Measurements from ENCODE around the gene ACER1. TPM values are rescaled to one million over a fixed set of nuclear protein-coding genes. Genes with fewer than 3 reads are reported as not detected.
"Not testable (repeated sequence)": the region's sequence is repeated elsewhere in the genome, so short reads cannot be mapped to it uniquely, and the experiment has no call there.

ACER1 gene
- polyA plus RNA-seq, 1 of the 3 experiments (the other 2 are of a cell fraction): not detected

GRCh38 chr19:6322284-6322683, 11.1 kb downstream of the ACER1 start (continued):
- TF ChIP-seq TAF1 (IDR thresholded peaks at IDR 0.05; ENCODE audit: borderline replicate concordance, low read depth, low read length) (no peak), TEAD4 (IDR thresholded peaks at IDR 0.05; ENCODE audit: borderline replicate concordance, insufficient read depth) (no peak), TCF12 (IDR thresholded peaks at IDR 0.05) (no peak), NRF1 (IDR thresholded peaks at IDR 0.05; ENCODE audit: low read depth, low read length) (no peak), MEF2A (IDR thresholded peaks at IDR 0.05; ENCODE audit: borderline replicate concordance, low read depth) (no peak)

GRCh38 chr19:6319376-6319775, 14.0 kb downstream of the ACER1 start:
- no peak for DNase-seq
- ChIA-PET CTCF (interaction anchor here (0.8 to 1.4 kb wide), 2 partner anchors 19 to 271 kb away, joined by 3 read pairs; no protein-coding TSS in a partner anchor), POLR2A (no interaction called here)
- Histone ChIP-seq H3K4me1 (ENCODE audit: control insufficient read depth in 1 of 2, insufficient read depth in 2 of 2, low read depth in 1 of 2, low read length in 1 of 2) (no peaks in the 10 kb centered on the region), H3K27me3 (ENCODE audit: insufficient read depth) (peaks cover 38% of the 10 kb centered on the region), H3K79me2 (ENCODE audit: insufficient read depth) (no peaks in the 10 kb centered on the region), H4K20me1 (ENCODE audit: insufficient read depth) (no peaks in the 10 kb centered on the region), H3K4me2 (no peak overlapping the region), H3K9me3 (no peaks in the 10 kb centered on the region), H2AFZ (ENCODE audit: low read depth) (no peak overlapping the region), H3K4me3 (ENCODE audit: low read depth in 2 of 2, low read length in 1 of 2) (no peak overlapping the region), H3K36me3 (replicated peaks in 1 of 2; ENCODE audit: control insufficient read depth in 1 of 2, insufficient read depth in 2 of 2, low read length in 1 of 2) (no peaks in the 10 kb centered on the region), H3K9me2 (no peaks in the 10 kb centered on the region), H3F3A (replicated peaks; ENCODE audit: insufficient read depth) (no peaks in the 10 kb centered on the region), H3K9ac (no peak overlapping the region), H3K27ac (ENCODE audit: low read depth in 2 of 2, low read length in 1 of 2) (no peak overlapping the region)
- WGBS (ENCODE audit: low lambda C conversion rate): 0% methylated on average over 3 of the region's 4 CpGs
- no peak for TF ChIP-seq EP300 (IDR thresholded peaks at IDR 0.05; ENCODE audit: borderline replicate concordance in 1 of 2, low read depth in 1 of 2, low read length in 1 of 2)
- no peak for TF ChIP-seq YY1 (IDR thresholded peaks at IDR 0.05; ENCODE audit: low read depth)
- no peak for TF ChIP-seq GABPA (IDR thresholded peaks at IDR 0.05; ENCODE audit: low read depth)

GRCh38 chr19:6318772-6319171, 14.6 kb downstream of the ACER1 start:
- ChIA-PET CTCF (interaction anchor here (1.4 kb wide), 1 partner anchor 19 kb away, joined by 3 read pairs; no protein-coding TSS in a partner anchor), POLR2A (no interaction called here)
- Histone ChIP-seq H3K9me3 (no peaks in the 10 kb centered on the region), H3F3A (replicated peaks; ENCODE audit: insufficient read depth) (no peaks in the 10 kb centered on the region), H3K27ac (ENCODE audit: low read depth in 2 of 2, low read length in 1 of 2) (no peak overlapping the region), H3K27me3 (ENCODE audit: insufficient read depth) (peaks cover 32% of the 10 kb centered on the region), H3K4me1 (ENCODE audit: control insufficient read depth in 1 of 2, insufficient read depth in 2 of 2, low read depth in 1 of 2, low read length in 1 of 2) (no peaks in the 10 kb centered on the region), H4K20me1 (ENCODE audit: insufficient read depth) (no peaks in the 10 kb centered on the region), H3K9me2 (no peaks in the 10 kb centered on the region), H3K4me3 (ENCODE audit: low read depth in 2 of 2, low read length in 1 of 2) (no peak overlapping the region), H3K4me2 (no peak overlapping the region), H2AFZ (ENCODE audit: low read depth) (no peak overlapping the region), H3K9ac (no peak overlapping the region), H3K79me2 (ENCODE audit: insufficient read depth) (no peaks in the 10 kb centered on the region), H3K36me3 (replicated peaks in 1 of 2; ENCODE audit: control insufficient read depth in 1 of 2, insufficient read depth in 2 of 2, low read length in 1 of 2) (no peaks in the 10 kb centered on the region)
- 11% methylated on average over 5 of the region's 5 CpGs for WGBS (ENCODE audit: low lambda C conversion rate)
- TF ChIP-seq NRF1 (IDR thresholded peaks at IDR 0.05; ENCODE audit: low read depth, low read length) (no peak), TAF1 (IDR thresholded peaks at IDR 0.05; ENCODE audit: borderline replicate concordance, low read depth, low read length) (no peak), MAX (IDR thresholded peaks at IDR 0.05; ENCODE audit: low read depth) (no peak)
- DNase-seq: no peak

- H3K4me2 ChIP-seq; H3K9me2 ChIP-seq; H3K4me3 ChIP-seq (ENCODE audit: low read depth in 2 of 2, low read length in 1 of 2); CTCF ChIA-PET; H3F3A ChIP-seq (replicated peaks; ENCODE audit: insufficient read depth); H3K36me3 ChIP-seq (replicated peaks in 1 of 2; ENCODE audit: control insufficient read depth in 1 of 2, insufficient read depth in 2 of 2, low read length in 1 of 2); H3K9me3 ChIP-seq; H3K79me2 ChIP-seq (ENCODE audit: insufficient read depth); H4K20me1 ChIP-seq (ENCODE audit: insufficient read depth); DNase-seq; H2AFZ ChIP-seq (ENCODE audit: low read depth); H3K9ac ChIP-seq; H3K4me1 ChIP-seq (ENCODE audit: control insufficient read depth in 1 of 2, insufficient read depth in 2 of 2, low read depth in 1 of 2, low read length in 1 of 2); POLR2A ChIA-PET; H3K27ac ChIP-seq (ENCODE audit: low read depth in 2 of 2, low read length in 1 of 2): not testable (repeated sequence)
- 27% methylated on average over 5 of the region's 5 CpGs for whole genome bisulfite sequencing (ENCODE audit: low lambda C conversion rate)
- peaks cover 31% of the 10 kb centered on the region for H3K27me3 ChIP-seq (ENCODE audit: insufficient read depth)
These were observed 17.8 kb downstream of the ACER1 start for GRCh38 chr19:6315646-6316045.

All from SK-N-SH (cell line).